HCT116 (cell line): Measurements from ENCODE around the gene DNM3. TPM values are rescaled to one million over a fixed set of nuclear protein-coding genes. Genes with fewer than 3 reads are reported as not detected.

ENCODE experiments used
- ATAC-seq: fragments of 200-7000 bp; cut with Tn5 transposase; 2 replicates; pipeline ENCODE4 v1.9.1; 2020; ENCODE audit warnings: mild to moderate bottlenecking, moderate library complexity
- BruUV-seq: library from RNA; stranded (reverse); fragments of 400-500 nt; replicated peaks from 2 replicates; lab custom pipeline; 2021; lab: Mats Ljungman, UMichigan
- CTCF ChIA-PET: fragments of 300-600 bp; sonication (Branson Sonifier 250); formaldehyde crosslinking; loops from one replicate; lab custom pipeline; 2021; ENCODE audit warnings: antibody characterized with exemption; lab: Charles Lee
- POLR2A ChIA-PET: fragments of 300-600, 350-600 bp; sonication (Branson Sonifier 250); formaldehyde crosslinking; loops from one replicate; lab custom pipeline; 2021; ENCODE audit warnings: antibody characterized with exemption; lab: Charles Lee
- RAD21 ChIA-PET, 2 experiments: fragments of 300-600 bp; sonication (Branson Sonifier 250); formaldehyde crosslinking; loops; one replicate each; lab custom pipeline; 2023; ENCODE audit warnings: low total read pairs in 2 of 2; ENCODE audit not compliant: uncharacterized antibody in 2 of 2, unreplicated experiment in 2 of 2, low non-redundant PET in 1 of 2; lab: Charles Lee
- DNase-seq: peaks from one replicate; pipeline ENCODE4 v3.0.0-alpha.2; 2010; ENCODE audit warnings: low read depth, low spot score
- H2AFZ ChIP-seq: fragments of 200-600 bp; shearing (Covaris generic), sonication (generic); 2 replicates; pipeline ENCODE4 v1.6.1; 2017; ENCODE audit warnings: low read depth, mixed run types, mixed read lengths, antibody characterized with exemption, low read length; ENCODE audit not compliant: poor library complexity, severe bottlenecking
- H3K27ac ChIP-seq: 2 replicates; pipeline ENCODE4 v1.5.1; 2012; ENCODE audit warnings: low read depth, low read length
- H3K27me3 ChIP-seq: fragments of 200-600 bp; sonication (generic); 2 replicates; pipeline ENCODE4 v1.6.1; 2016; ENCODE audit warnings: mixed run types, low read length, mixed read lengths; ENCODE audit not compliant: insufficient read depth
- H3K36me3 ChIP-seq, 2 experiments: fragments of 200-500 bp in 1 of 2; fragments of 200-600 bp in 1 of 2; sonication (Bioruptor generic) in 1 of 2; sonication (generic) in 1 of 2; 2 replicates each; pipeline versions ENCODE4 v1.5.1 to v1.6.1; 2014 to 2016; ENCODE audit warnings: low read length in 2 of 2, inconsistent platforms in 1 of 2, mixed read lengths in 1 of 2, mixed run types in 1 of 2; ENCODE audit not compliant: insufficient read depth in 2 of 2, control insufficient read depth in 1 of 2
- H3K4me1 ChIP-seq, 2 experiments: fragments of 200-600 bp in 1 of 2; sonication (generic) in 1 of 2; 2 replicates each; pipeline versions ENCODE4 v1.5.1 to v1.6.1; 2012 to 2017; ENCODE audit warnings: low read length in 2 of 2, inconsistent platforms in 1 of 2, mild to moderate bottlenecking in 1 of 2, mixed read lengths in 1 of 2, mixed run types in 1 of 2, moderate library complexity in 1 of 2; ENCODE audit not compliant: insufficient read depth in 2 of 2, control insufficient read depth in 1 of 2
- H3K4me2 ChIP-seq: fragments of 200-600 bp; sonication (generic); 2 replicates; pipeline ENCODE4 v1.6.1; 2017; ENCODE audit warnings: mixed run types, low read length, mixed read lengths
- H3K4me3 ChIP-seq, 2 experiments: fragments of 200-600 bp in 1 of 2; sonication (generic) in 1 of 2; replicated peaks in 1 of 2; 2 replicates each; pipeline ENCODE4 v1.5.1; 2011 to 2016; ENCODE audit warnings: low read length in 2 of 2, control low read depth in 1 of 2, low read depth in 1 of 2, mild to moderate bottlenecking in 1 of 2, mixed read lengths in 1 of 2, mixed run types in 1 of 2
- H3K79me2 ChIP-seq: fragments of 200-600 bp; sonication (generic); 2 replicates; pipeline ENCODE4 v1.6.1; 2017; ENCODE audit warnings: mild to moderate bottlenecking, mixed run types, low read length, moderate library complexity, mixed read lengths; ENCODE audit not compliant: insufficient read depth
- H3K9ac ChIP-seq: fragments of 200-600 bp; sonication (generic); 2 replicates; pipeline ENCODE4 v1.6.1; 2016; ENCODE audit warnings: low read length, mixed read lengths
- H3K9me2 ChIP-seq: fragments of 200-600 bp; sonication (generic), shearing (Covaris generic); 2 replicates; pipeline ENCODE4 v1.6.1; 2017; ENCODE audit warnings: mixed run types, mild to moderate bottlenecking, moderate library complexity; ENCODE audit not compliant: insufficient read depth
- H3K9me3 ChIP-seq, 2 experiments: fragments of 200-500 bp in 1 of 2; fragments of 200-600 bp in 1 of 2; sonication (Bioruptor generic) in 1 of 2; sonication (generic) in 1 of 2; 2 replicates each; pipeline ENCODE4 v1.6.1; 2014 to 2017; ENCODE audit warnings: low read length in 2 of 2, mixed read lengths in 2 of 2, inconsistent platforms in 1 of 2, low read depth in 1 of 2, mild to moderate bottlenecking in 1 of 2, mixed run types in 1 of 2, moderate library complexity in 1 of 2; ENCODE audit not compliant: control insufficient read depth in 1 of 2, insufficient read depth in 1 of 2
- H4K20me1 ChIP-seq: fragments of 200-600 bp; sonication (generic), shearing (Covaris generic); 2 replicates; pipeline ENCODE4 v1.6.1; 2017; ENCODE audit warnings: mixed run types, mild to moderate bottlenecking, moderate library complexity; ENCODE audit not compliant: insufficient read depth
- CBX3 ChIP-seq: IDR thresholded peaks from 2 replicates; pipeline ENCODE4 v1.6.1; 2012; ENCODE audit warnings: low read depth
- ELF1 ChIP-seq: IDR thresholded peaks from 2 replicates; pipeline ENCODE4 v1.6.1; 2012; ENCODE audit warnings: low read depth, borderline replicate concordance
- EZH2 ChIP-seq: fragments of 200-600 bp; sonication (generic); IDR thresholded peaks from 2 replicates; pipeline ENCODE4 v1.6.1; 2017; ENCODE audit warnings: antibody characterized with exemption, mixed run types
- EZH2phosphoT487 ChIP-seq: fragments of 200-600 bp; IDR thresholded peaks from 2 replicates; pipeline ENCODE4 v1.6.1; 2018; ENCODE audit warnings: antibody characterized with exemption, borderline replicate concordance
- FOSL1 ChIP-seq: IDR thresholded peaks from 2 replicates; pipeline ENCODE4 v1.6.1; 2012; ENCODE audit warnings: low read depth
- POLR2AphosphoS5 ChIP-seq: IDR thresholded peaks from 2 replicates; pipeline ENCODE4 v1.6.1; 2011; ENCODE audit warnings: mild to moderate bottlenecking, low read depth, low read length, moderate library complexity
- SIN3A ChIP-seq: IDR thresholded peaks from 2 replicates; pipeline ENCODE4 v1.6.1; 2012; ENCODE audit warnings: low read depth
- SRF ChIP-seq: IDR thresholded peaks from 2 replicates; pipeline ENCODE4 v1.6.1; 2012; ENCODE audit warnings: low read depth
- TCF7L2 ChIP-seq: IDR thresholded peaks from 2 replicates; pipeline ENCODE4 v1.7.0; 2011; ENCODE audit warnings: borderline replicate concordance, inconsistent platforms; ENCODE audit not compliant: insufficient read depth, insufficient read length; ENCODE audit errors: extremely low read depth
- YY1 ChIP-seq: IDR thresholded peaks from 2 replicates; pipeline ENCODE4 v1.6.1; 2011; ENCODE audit warnings: low read length, low read depth, moderate library complexity, mild to moderate bottlenecking; ENCODE audit not compliant: insufficient replicate concordance; ENCODE audit errors: extremely low read depth
- intact Hi-C: fragments of 100-400 bp; cut with micrococcal nuclease; formaldehyde crosslinking; loops from 2 replicates; pipeline ENCODE4 v1.10.0; 2022
- total RNA-seq: library from RNA; stranded (reverse); gene quantifications from one replicate; pipeline ENCODE4 v1.2.1, GENCODE V29; 2021; ENCODE audit not compliant: unreplicated experiment
- TF ChIP-seq, protein P1 (sequence below), 3 experiments: fragments of 200-600 bp in 1 of 3; sonication (generic) in 1 of 3; IDR thresholded peaks in 2 of 3; conservative IDR thresholded peaks in 1 of 3; 2 replicates each; pipeline ENCODE4 v1.5.1; 2012 to 2017; ENCODE audit warnings: low read depth in 2 of 3, low read length in 2 of 3, antibody characterized with exemption in 1 of 3, borderline replicate concordance in 1 of 3, control low read depth in 1 of 3, mild to moderate bottlenecking in 1 of 3, mixed read lengths in 1 of 3, mixed run types in 1 of 3, moderate library complexity in 1 of 3; ENCODE audit not compliant: insufficient read depth in 1 of 3

DNM3 gene
- total RNA-seq, 1 experiment from 2014 or later, result 3.1 TPM

- no peak overlapping the region for H3K27ac ChIP-seq
- no TSS peak for BruUV-seq
- ATAC-seq, result no peak
- intact Hi-C loops, result no loop called here
- no peaks in the 10 kb centered on the region for H3K36me3 ChIP-seq
- TF ChIP-seq SIN3A (no peak), ELF1 (no peak), EZH2 (no peak), CBX3 (no peak), FOSL1 (no peak), YY1 (no peak)
- TF ChIP-seq, protein P1, sequence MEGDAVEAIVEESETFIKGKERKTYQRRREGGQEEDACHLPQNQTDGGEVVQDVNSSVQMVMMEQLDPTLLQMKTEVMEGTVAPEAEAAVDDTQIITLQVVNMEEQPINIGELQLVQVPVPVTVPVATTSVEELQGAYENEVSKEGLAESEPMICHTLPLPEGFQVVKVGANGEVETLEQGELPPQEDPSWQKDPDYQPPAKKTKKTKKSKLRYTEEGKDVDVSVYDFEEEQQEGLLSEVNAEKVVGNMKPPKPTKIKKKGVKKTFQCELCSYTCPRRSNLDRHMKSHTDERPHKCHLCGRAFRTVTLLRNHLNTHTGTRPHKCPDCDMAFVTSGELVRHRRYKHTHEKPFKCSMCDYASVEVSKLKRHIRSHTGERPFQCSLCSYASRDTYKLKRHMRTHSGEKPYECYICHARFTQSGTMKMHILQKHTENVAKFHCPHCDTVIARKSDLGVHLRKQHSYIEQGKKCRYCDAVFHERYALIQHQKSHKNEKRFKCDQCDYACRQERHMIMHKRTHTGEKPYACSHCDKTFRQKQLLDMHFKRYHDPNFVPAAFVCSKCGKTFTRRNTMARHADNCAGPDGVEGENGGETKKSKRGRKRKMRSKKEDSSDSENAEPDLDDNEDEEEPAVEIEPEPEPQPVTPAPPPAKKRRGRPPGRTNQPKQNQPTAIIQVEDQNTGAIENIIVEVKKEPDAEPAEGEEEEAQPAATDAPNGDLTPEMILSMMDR (IDR thresholded peaks at IDR 0.05 in 2 of 3, conservative IDR thresholded peaks at IDR 0.05 in 1 of 3; ENCODE audit: borderline replicate concordance in 1 of 3, insufficient read depth in 1 of 3, low read depth in 2 of 3, low read length in 2 of 3), result no peak
- no peaks in the 10 kb centered on the region for H3K9me3 ChIP-seq
- no peaks in the 10 kb centered on the region for H3K27me3 ChIP-seq
- no peak overlapping the region for H3K9ac ChIP-seq
- ChIA-PET POLR2A (no interaction called here), CTCF (no interaction called here), RAD21 (no interaction called here)
- no peak overlapping the region for H3K4me3 ChIP-seq
- no peaks in the 10 kb centered on the region for H3K9me2 ChIP-seq
- no peak for DNase-seq
- no peak overlapping the region for H2AFZ ChIP-seq
- H3K4me2 ChIP-seq, result no peak overlapping the region
- no peaks in the 10 kb centered on the region for H3K79me2 ChIP-seq
- H4K20me1 ChIP-seq, result no peaks in the 10 kb centered on the region
- H3K4me1 ChIP-seq, result peaks cover 17 to 24% of the 10 kb centered on the region in 2 experiments
These were observed 479.4 kb downstream of the DNM3 start for GRCh38 chr1:172320733-172321132.

- peaks cover 20 to 29% of the 10 kb centered on the region in 2 experiments for H3K4me1 ChIP-seq
- no peak overlapping the region for H2AFZ ChIP-seq
- CTCF ChIA-PET, result no interaction called here
- H3K36me3 ChIP-seq, result no peaks in the 10 kb centered on the region
- H4K20me1 ChIP-seq, result no peaks in the 10 kb centered on the region
- no peaks in the 10 kb centered on the region for H3K9me3 ChIP-seq
- intact Hi-C loops, result no loop called here
- no peaks in the 10 kb centered on the region for H3K27me3 ChIP-seq
- no peak for TF ChIP-seq TCF7L2
- TF ChIP-seq SRF, result no peak
- TF ChIP-seq EZH2phosphoT487, result no peak
- TF ChIP-seq POLR2AphosphoS5, result no peak
- TF ChIP-seq YY1, result no peak
- no peak for TF ChIP-seq SIN3A
- TF ChIP-seq CBX3, result no peak
- no TSS peak for BruUV-seq
- no peaks in the 10 kb centered on the region for H3K9me2 ChIP-seq
- no peak for ATAC-seq
- no peak overlapping the region for H3K9ac ChIP-seq
- RAD21 ChIA-PET, result no interaction called here
- H3K4me3 ChIP-seq, result no peak overlapping the region
- POLR2A ChIA-PET, result no interaction called here
- H3K79me2 ChIP-seq, result no peaks in the 10 kb centered on the region
- no peak overlapping the region; the same call in 1 of the 2 replicates for H3K27ac ChIP-seq
- no peak for DNase-seq
- H3K4me2 ChIP-seq, result no peak overlapping the region
These were observed 480.2 kb downstream of the DNM3 start for GRCh38 chr1:172321451-172321850.
